ENCODE results near the gene BOD1. TPM values are rescaled to one million over a fixed set of nuclear protein-coding genes. Genes with fewer than 3 reads are reported as not detected.

The BOD1 gene
- total RNA-seq, 4 donors from 2014 or later, result 47.6 to 78.8 (median 62.5) TPM

- no peak for TF ChIP-seq CTCF (IDR thresholded peaks at IDR 0.05; ENCODE audit: low read depth)
These were observed 7.3 kb upstream of the BOD1 start for GRCh38 chr5:173623789-173624188.

GRCh38 chr5:173623296-173623771 is 6.9 kb upstream of the BOD1 start:
- no peak for TF ChIP-seq CTCF (IDR thresholded peaks at IDR 0.05; ENCODE audit: low read depth)

GRCh38 chr5:173622183-173623047 is 6.0 kb upstream of the BOD1 start:
- no peak for TF ChIP-seq CTCF (IDR thresholded peaks at IDR 0.05; ENCODE audit: low read depth)

- TF ChIP-seq CTCF (IDR thresholded peaks at IDR 0.05; ENCODE audit: low read depth), result no peak
These were observed 4.3 kb upstream of the BOD1 start for GRCh38 chr5:173620784-173621183.

- TF ChIP-seq CTCF (IDR thresholded peaks at IDR 0.05; ENCODE audit: low read depth), result no peak
These were observed 2.6 kb upstream of the BOD1 start for GRCh38 chr5:173618927-173619519.

GRCh38 chr5:173615884-173616576 is 420 bp downstream of the BOD1 start:
- no peak for TF ChIP-seq CTCF (IDR thresholded peaks at IDR 0.05; ENCODE audit: low read depth)

GRCh38 chr5:173614591-173614990 is 1.9 kb downstream of the BOD1 start:
- TF ChIP-seq CTCF (IDR thresholded peaks at IDR 0.05; ENCODE audit: low read depth), result no peak
